ENCODE measurements around the gene STRBP. TPM values are rescaled to one million over a fixed set of nuclear protein-coding genes. Genes with fewer than 3 reads are reported as not detected.

Gene STRBP
- total RNA-seq, 1 donor from 2014 or later: 87.3 TPM

DNA sequence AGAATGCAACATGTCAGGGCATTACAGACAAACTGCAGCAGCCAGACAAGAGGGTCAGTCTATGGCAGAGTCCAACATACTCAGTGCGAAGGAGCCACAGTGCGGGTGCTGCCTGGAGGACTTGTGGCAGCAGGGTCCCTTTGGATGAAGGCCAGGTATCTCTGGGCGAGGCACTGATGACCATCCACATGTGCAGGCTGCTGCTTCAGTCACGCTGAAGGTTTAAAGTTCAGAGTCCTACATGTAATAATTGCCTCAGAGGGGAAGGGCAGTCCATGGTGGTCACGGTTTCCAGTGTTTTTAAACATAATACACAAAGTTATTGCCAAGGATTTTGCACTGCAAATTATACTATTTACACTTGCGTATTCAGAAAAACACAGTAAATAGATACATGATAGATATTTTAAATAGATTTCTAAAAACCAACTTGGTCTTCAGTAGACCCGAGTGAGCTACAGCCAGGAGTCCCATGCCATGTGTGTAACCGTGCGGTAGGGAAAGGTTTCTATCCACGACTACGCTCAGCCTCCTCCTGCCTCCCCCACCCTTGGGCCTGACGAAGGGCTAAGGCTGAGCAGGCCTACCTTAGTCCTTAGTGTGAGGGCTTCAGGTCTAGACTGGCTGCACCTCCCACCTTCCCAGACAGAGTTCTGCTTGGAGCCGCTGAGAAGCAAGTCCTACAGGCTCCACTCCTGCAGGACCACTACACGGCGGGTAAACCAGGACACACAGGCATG, 158.7 kb downstream of the STRBP start:
- Mint-ChIP-seq H3K27me3 (no peaks in the 10 kb centered on the region), H3K4me1 (ENCODE audit: low read depth) (no peaks in the 10 kb centered on the region), H3K36me3 (ENCODE audit: insufficient read depth) (peaks cover 13% of the 10 kb centered on the region), H3K9me3 (ENCODE audit: low read depth) (no peaks in the 10 kb centered on the region), H3K27ac (peak overlapping the region; percentile 67), H3K4me3 (ENCODE audit: low read depth) (no peak overlapping the region)
- TF ChIP-seq, protein P1, sequence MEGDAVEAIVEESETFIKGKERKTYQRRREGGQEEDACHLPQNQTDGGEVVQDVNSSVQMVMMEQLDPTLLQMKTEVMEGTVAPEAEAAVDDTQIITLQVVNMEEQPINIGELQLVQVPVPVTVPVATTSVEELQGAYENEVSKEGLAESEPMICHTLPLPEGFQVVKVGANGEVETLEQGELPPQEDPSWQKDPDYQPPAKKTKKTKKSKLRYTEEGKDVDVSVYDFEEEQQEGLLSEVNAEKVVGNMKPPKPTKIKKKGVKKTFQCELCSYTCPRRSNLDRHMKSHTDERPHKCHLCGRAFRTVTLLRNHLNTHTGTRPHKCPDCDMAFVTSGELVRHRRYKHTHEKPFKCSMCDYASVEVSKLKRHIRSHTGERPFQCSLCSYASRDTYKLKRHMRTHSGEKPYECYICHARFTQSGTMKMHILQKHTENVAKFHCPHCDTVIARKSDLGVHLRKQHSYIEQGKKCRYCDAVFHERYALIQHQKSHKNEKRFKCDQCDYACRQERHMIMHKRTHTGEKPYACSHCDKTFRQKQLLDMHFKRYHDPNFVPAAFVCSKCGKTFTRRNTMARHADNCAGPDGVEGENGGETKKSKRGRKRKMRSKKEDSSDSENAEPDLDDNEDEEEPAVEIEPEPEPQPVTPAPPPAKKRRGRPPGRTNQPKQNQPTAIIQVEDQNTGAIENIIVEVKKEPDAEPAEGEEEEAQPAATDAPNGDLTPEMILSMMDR (IDR thresholded peaks at IDR 0.05; ENCODE audit: unreplicated experiment): no peak
- DNase-seq (ENCODE audit: low spot score, unreplicated experiment): no peak

DNA sequence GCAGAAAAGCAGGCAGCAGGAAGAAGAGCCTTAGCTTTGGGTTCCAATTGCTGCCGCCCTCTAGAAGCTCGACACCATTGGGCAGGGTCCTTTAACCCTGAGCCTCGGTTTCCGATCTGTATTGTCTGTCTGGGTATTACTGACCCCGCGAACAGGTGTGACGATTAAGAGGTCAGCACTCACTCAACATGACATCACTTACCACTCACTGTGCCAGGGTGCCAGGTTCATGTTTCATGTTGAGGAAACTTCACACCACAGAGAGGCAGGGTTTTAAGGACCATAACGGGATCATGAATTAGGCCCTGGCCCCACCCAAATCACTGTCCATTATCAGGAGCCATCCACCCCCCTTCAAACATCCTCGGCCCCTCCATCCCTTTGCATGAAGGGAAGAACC, 159.4 kb downstream of the STRBP start:
- peaks cover 13% of the 10 kb centered on the region for H3K36me3 Mint-ChIP-seq (ENCODE audit: insufficient read depth)
- no peaks in the 10 kb centered on the region for H3K4me1 Mint-ChIP-seq (ENCODE audit: low read depth)
- H3K27ac Mint-ChIP-seq: peak overlapping the region; percentile 34
- no peak overlapping the region for H3K4me3 Mint-ChIP-seq (ENCODE audit: low read depth)
- H3K27me3 Mint-ChIP-seq: no peaks in the 10 kb centered on the region
- no peak for DNase-seq (ENCODE audit: low spot score, unreplicated experiment)
- H3K9me3 Mint-ChIP-seq (ENCODE audit: low read depth): no peaks in the 10 kb centered on the region
- TF ChIP-seq, protein P1 (IDR thresholded peaks at IDR 0.05; ENCODE audit: unreplicated experiment): no peak

DNA sequence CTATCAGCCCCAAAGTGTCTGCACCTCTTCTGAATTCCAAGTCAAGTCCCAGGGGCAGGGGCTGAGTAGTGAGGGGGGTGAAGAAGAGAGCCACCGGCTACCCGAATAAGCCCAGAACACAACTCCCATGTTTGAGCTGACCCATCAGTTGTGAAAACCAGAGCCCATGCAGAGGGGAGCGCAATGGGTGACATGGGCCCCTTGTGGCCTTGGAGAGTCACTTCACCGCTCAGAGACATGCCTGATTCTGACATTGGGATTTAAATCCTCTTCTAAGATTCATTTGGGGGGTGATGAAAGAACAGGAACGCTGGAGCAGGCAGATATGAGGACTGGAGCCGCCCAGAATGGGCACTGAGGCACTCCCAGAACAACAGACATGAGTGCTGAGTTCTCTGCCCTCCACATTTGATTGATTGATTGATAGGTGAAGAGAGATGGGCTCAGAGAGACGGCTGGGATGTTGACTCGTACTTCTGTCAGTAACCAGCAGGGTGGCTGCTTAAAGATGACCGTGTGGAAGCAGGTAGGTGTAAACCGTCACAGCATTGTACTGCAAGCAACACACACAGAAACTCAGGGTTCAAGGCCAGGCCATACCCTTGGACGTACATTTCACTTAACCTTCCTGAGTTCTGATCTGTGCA, 160.6 kb downstream of the STRBP start:
- H3K4me3 Mint-ChIP-seq (ENCODE audit: low read depth): no peak overlapping the region
- no peaks in the 10 kb centered on the region for H3K9me3 Mint-ChIP-seq (ENCODE audit: low read depth)
- peaks cover 17% of the 10 kb centered on the region for H3K36me3 Mint-ChIP-seq (ENCODE audit: insufficient read depth)
- TF ChIP-seq, protein P1 (IDR thresholded peaks at IDR 0.05; ENCODE audit: unreplicated experiment): peak; percentile 16
- H3K4me1 Mint-ChIP-seq (ENCODE audit: low read depth): no peaks in the 10 kb centered on the region
- no peaks in the 10 kb centered on the region for H3K27me3 Mint-ChIP-seq
- no peak for DNase-seq (ENCODE audit: low spot score, unreplicated experiment)
- peak overlapping the region; percentile 46 for H3K27ac Mint-ChIP-seq

DNA sequence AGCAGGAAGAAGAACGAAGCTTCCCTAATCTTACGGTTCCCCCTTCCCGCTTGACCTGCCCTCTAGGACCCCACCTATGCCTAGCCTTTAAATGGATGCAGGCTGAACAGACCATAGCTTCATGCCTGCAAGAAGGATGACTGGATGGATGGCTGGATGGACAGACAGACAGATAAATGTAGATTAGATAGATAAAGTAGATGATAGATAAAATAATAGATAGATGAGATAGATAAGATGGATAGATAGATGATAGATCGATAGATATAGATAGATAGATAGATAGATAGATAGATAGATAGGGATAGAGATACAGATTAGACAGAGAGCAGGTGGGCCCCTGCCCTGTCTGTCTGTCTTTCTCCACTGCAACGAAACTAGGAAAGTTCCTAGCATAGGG, 162.9 kb downstream of the STRBP start:
- DNase-seq (ENCODE audit: low spot score, unreplicated experiment): no peak
- Mint-ChIP-seq H3K9me3 (ENCODE audit: low read depth) (no peaks in the 10 kb centered on the region), H3K27ac (no peak overlapping the region), H3K36me3 (ENCODE audit: insufficient read depth) (peaks cover 18% of the 10 kb centered on the region), H3K4me1 (ENCODE audit: low read depth) (peaks cover 1% of the 10 kb centered on the region), H3K4me3 (ENCODE audit: low read depth) (no peak overlapping the region), H3K27me3 (no peaks in the 10 kb centered on the region)
- TF ChIP-seq, protein P1 (IDR thresholded peaks at IDR 0.05; ENCODE audit: unreplicated experiment): no peak

DNA sequence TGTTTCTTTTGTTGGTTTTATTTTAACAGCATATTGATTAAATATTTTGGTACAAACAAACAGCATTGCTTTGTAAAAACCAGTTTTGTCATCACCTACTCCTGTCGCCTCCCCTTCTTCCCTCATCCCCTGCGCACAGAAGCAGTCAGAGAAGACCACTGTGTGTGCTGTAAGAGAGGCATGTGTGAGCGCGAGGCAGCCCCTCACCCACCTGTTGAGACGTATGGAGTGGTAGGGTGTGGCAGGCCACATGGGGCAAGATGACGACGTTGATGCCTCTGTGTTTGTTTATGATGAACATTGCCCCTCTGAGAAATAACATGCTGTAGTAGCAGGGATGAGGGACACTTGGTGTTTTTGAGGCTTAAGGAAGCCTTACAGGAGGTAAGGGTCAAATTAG, 163.6 kb downstream of the STRBP start:
- DNase-seq (ENCODE audit: low spot score, unreplicated experiment): no peak
- Mint-ChIP-seq H3K9me3 (ENCODE audit: low read depth) (no peaks in the 10 kb centered on the region), H3K27me3 (no peaks in the 10 kb centered on the region), H3K27ac (no peak overlapping the region), H3K4me1 (ENCODE audit: low read depth) (peaks cover 1% of the 10 kb centered on the region), H3K36me3 (ENCODE audit: insufficient read depth) (peaks cover 19% of the 10 kb centered on the region), H3K4me3 (ENCODE audit: low read depth) (no peak overlapping the region)
- TF ChIP-seq, protein P1 (IDR thresholded peaks at IDR 0.05; ENCODE audit: unreplicated experiment): no peak
